Measurements from ENCODE around the gene HSD17B3. TPM values are rescaled to one million over a fixed set of nuclear protein-coding genes. Genes with fewer than 3 reads are reported as not detected.

The HSD17B3 gene
- total and polyA plus RNA-seq, 2 of the 13 experiments (the other 11 are each of a cell fraction or from before 2014, with no cell fraction given), result 0.12 TPM; not detected in 1

DNA sequence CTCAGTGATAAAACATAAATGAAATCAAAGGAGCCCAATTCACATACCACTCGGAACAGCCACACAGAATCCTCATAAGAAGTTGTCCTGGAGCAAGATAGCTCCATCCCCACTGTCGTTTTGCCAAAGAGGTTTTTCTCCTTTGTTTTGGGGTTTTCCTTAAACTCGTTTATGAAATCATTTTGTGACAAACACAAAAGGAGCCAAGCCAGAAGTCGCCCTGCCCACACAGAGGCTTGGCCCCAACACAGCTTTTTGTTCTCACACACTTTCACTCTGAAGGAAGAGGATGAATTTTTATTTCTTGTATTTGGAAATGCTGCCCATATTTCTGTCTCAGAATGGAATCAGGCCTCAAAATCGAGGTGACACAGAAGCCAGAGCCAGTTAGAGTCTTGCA is 113.4 kb downstream of the HSD17B3 start (continued):
- TF ChIP-seq, protein P1, sequence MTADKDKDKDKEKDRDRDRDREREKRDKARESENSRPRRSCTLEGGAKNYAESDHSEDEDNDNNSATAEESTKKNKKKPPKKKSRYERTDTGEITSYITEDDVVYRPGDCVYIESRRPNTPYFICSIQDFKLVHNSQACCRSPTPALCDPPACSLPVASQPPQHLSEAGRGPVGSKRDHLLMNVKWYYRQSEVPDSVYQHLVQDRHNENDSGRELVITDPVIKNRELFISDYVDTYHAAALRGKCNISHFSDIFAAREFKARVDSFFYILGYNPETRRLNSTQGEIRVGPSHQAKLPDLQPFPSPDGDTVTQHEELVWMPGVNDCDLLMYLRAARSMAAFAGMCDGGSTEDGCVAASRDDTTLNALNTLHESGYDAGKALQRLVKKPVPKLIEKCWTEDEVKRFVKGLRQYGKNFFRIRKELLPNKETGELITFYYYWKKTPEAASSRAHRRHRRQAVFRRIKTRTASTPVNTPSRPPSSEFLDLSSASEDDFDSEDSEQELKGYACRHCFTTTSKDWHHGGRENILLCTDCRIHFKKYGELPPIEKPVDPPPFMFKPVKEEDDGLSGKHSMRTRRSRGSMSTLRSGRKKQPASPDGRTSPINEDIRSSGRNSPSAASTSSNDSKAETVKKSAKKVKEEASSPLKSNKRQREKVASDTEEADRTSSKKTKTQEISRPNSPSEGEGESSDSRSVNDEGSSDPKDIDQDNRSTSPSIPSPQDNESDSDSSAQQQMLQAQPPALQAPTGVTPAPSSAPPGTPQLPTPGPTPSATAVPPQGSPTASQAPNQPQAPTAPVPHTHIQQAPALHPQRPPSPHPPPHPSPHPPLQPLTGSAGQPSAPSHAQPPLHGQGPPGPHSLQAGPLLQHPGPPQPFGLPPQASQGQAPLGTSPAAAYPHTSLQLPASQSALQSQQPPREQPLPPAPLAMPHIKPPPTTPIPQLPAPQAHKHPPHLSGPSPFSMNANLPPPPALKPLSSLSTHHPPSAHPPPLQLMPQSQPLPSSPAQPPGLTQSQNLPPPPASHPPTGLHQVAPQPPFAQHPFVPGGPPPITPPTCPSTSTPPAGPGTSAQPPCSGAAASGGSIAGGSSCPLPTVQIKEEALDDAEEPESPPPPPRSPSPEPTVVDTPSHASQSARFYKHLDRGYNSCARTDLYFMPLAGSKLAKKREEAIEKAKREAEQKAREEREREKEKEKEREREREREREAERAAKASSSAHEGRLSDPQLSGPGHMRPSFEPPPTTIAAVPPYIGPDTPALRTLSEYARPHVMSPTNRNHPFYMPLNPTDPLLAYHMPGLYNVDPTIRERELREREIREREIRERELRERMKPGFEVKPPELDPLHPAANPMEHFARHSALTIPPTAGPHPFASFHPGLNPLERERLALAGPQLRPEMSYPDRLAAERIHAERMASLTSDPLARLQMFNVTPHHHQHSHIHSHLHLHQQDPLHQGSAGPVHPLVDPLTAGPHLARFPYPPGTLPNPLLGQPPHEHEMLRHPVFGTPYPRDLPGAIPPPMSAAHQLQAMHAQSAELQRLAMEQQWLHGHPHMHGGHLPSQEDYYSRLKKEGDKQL (CRISPR knock-in tag; IDR thresholded peaks at IDR 0.05; ENCODE audit: low read depth), result no peak

DNA sequence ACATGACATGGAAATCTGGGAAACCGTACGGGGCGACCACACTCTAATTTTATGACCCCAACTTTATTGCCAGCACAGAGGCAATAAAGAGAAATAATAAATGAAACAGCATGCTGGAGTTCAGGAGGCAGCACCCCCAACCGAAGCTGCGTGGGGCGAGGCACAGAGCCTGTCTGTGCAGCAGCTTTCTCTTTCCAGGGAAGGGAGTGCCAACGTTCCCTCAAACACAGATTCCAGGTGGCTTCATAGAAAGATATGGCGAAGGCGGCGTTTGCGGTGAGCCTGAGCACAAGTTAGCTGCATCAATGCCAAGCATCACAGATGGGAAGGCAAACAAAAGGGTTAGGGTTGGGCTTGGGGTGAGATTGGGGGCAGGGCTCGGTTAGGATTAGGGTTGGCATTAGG is 114.8 kb downstream of the HSD17B3 start:
- Histone ChIP-seq H3K27me3 (ENCODE audit: control insufficient read depth in 1 of 2, insufficient read depth in 2 of 2, low read length in 2 of 2) (peaks cover 0 to 14% of the 10 kb centered on the region in 2 experiments; a peak in 2 of 5 replicates), H3K27ac (ENCODE audit: extremely low read length, insufficient read depth, low read length) (no peak overlapping the region), H3K36me3 (replicated peaks in 1 of 2; ENCODE audit: control insufficient read depth in 1 of 2, insufficient read depth in 2 of 2, low read length in 2 of 2) (no peaks in the 10 kb centered on the region), H3K9me3 (ENCODE audit: low read length) (peaks cover 8% of the 10 kb centered on the region), H3K4me2 (ENCODE audit: low read depth, low read length) (no peak overlapping the region), H3K4me3 (replicated peaks in 1 of 3; ENCODE audit: insufficient read depth in 1 of 3, low read depth in 2 of 3, low read length in 3 of 3) (no peak overlapping the region), H2AFZ (ENCODE audit: low read length) (no peak overlapping the region), H3K79me2 (ENCODE audit: insufficient read depth, low read length) (no peaks in the 10 kb centered on the region), H3K4me1 (ENCODE audit: insufficient read depth, low read length) (no peaks in the 10 kb centered on the region), H3K9ac (ENCODE audit: insufficient read depth, low read depth, low read length) (no peak overlapping the region), H4K20me1 (ENCODE audit: insufficient read depth, low read length) (no peaks in the 10 kb centered on the region)
- DNase-seq (ENCODE audit: low spot score), result no peak
- FAIRE-seq, result no peak
- 65% methylated on average over 12 of the region's 12 CpGs for WGBS (ENCODE audit: low lambda C conversion rate)
- ChIA-PET POLR2A (no interaction called here), CTCF (ENCODE audit: low intra/inter-chr PET ratio, low total read pairs) (no interaction called here)
- in situ Hi-C loops (cut with HindIII; ENCODE audit: extremely low pct_ligation_motif_present, low pct_unique_long_range_greater_than_20kb) (no loop called here), intact Hi-C loops (cut with micrococcal nuclease; ENCODE audit: unreplicated experiment) (no loop called here)
- no peak for ATAC-seq
- no peak for TF ChIP-seq ZNF883 (CRISPR knock-in tag; IDR thresholded peaks at IDR 0.05; ENCODE audit: not compliant biosample characterization)
- TF ChIP-seq, protein P2, sequence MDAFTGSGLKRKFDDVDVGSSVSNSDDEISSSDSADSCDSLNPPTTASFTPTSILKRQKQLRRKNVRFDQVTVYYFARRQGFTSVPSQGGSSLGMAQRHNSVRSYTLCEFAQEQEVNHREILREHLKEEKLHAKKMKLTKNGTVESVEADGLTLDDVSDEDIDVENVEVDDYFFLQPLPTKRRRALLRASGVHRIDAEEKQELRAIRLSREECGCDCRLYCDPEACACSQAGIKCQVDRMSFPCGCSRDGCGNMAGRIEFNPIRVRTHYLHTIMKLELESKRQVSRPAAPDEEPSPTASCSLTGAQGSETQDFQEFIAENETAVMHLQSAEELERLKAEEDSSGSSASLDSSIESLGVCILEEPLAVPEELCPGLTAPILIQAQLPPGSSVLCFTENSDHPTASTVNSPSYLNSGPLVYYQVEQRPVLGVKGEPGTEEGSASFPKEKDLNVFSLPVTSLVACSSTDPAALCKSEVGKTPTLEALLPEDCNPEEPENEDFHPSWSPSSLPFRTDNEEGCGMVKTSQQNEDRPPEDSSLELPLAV (CRISPR knock-in tag; conservative IDR thresholded peaks at IDR 0.05; ENCODE audit: low read depth), result no peak
- TF ChIP-seq, protein P3, sequence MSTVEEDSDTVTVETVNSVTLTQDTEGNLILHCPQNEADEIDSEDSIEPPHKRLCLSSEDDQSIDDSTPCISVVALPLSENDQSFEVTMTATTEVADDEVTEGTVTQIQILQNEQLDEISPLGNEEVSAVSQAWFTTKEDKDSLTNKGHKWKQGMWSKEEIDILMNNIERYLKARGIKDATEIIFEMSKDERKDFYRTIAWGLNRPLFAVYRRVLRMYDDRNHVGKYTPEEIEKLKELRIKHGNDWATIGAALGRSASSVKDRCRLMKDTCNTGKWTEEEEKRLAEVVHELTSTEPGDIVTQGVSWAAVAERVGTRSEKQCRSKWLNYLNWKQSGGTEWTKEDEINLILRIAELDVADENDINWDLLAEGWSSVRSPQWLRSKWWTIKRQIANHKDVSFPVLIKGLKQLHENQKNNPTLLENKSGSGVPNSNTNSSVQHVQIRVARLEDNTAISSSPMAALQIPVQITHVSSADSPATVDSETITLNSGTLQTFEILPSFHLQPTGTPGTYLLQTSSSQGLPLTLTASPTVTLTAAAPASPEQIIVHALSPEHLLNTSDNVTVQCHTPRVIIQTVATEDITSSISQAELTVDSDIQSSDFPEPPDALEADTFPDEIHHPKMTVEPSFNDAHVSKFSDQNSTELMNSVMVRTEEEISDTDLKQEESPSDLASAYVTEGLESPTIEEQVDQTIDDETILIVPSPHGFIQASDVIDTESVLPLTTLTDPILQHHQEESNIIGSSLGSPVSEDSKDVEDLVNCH (CRISPR knock-in tag; IDR thresholded peaks at IDR 0.05), result no peak
- TF ChIP-seq, protein P4, sequence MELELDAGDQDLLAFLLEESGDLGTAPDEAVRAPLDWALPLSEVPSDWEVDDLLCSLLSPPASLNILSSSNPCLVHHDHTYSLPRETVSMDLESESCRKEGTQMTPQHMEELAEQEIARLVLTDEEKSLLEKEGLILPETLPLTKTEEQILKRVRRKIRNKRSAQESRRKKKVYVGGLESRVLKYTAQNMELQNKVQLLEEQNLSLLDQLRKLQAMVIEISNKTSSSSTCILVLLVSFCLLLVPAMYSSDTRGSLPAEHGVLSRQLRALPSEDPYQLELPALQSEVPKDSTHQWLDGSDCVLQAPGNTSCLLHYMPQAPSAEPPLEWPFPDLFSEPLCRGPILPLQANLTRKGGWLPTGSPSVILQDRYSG (CRISPR knock-in tag; IDR thresholded peaks at IDR 0.05), result no peak
- no peak for TF ChIP-seq ZNF230 (CRISPR knock-in tag; IDR thresholded peaks at IDR 0.05)
- TF ChIP-seq ZNF790 (CRISPR knock-in tag; IDR thresholded peaks at IDR 0.05; ENCODE audit: borderline replicate concordance), result no peak
- no peak for TF ChIP-seq ATF1 (CRISPR knock-in tag; IDR thresholded peaks at IDR 0.05)
- TF ChIP-seq, protein P5, sequence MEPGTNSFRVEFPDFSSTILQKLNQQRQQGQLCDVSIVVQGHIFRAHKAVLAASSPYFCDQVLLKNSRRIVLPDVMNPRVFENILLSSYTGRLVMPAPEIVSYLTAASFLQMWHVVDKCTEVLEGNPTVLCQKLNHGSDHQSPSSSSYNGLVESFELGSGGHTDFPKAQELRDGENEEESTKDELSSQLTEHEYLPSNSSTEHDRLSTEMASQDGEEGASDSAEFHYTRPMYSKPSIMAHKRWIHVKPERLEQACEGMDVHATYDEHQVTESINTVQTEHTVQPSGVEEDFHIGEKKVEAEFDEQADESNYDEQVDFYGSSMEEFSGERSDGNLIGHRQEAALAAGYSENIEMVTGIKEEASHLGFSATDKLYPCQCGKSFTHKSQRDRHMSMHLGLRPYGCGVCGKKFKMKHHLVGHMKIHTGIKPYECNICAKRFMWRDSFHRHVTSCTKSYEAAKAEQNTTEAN (CRISPR knock-in tag; conservative IDR thresholded peaks at IDR 0.05), result no peak
- no peak for TF ChIP-seq TOE1 (CRISPR knock-in tag; IDR thresholded peaks at IDR 0.05)
- TF ChIP-seq ZNF773 (CRISPR knock-in tag; IDR thresholded peaks at IDR 0.05; ENCODE audit: borderline replicate concordance), result no peak
- no TSS peak for BruUV-seq (replicated peaks)

Data from HepG2 (cell line).